T-helper 22 cell (primary cell): Measurements from ENCODE around the gene SCAANT1.
A peak's percentile ranks its signal among the peaks of the same experiment; 100 is the strongest.

ENCODE experiments used
- DNase-seq: peaks from one replicate; pipeline ENCODE4 v3.0.0-alpha.2; 2020; ENCODE audit warnings: low read depth

The SCAANT1 gene

GRCh38 chr3:63911873-63912767 lies at the start of gene SCAANT1:
SCAANT1 (minus strand) TSS chr3:63912383.
- DNase-seq, result peak; percentile 77

- no peak for DNase-seq
Measured at GRCh38 chr3:63961891-63962290, 49.7 kb upstream of the SCAANT1 start.

- no peak for DNase-seq
Measured at GRCh38 chr3:63960048-63960711, 48.0 kb upstream of the SCAANT1 start.

- DNase-seq, result no peak
Measured at GRCh38 chr3:63959146-63959545, 47.0 kb upstream of the SCAANT1 start.

GRCh38 chr3:63955830-63956545 lies 43.8 kb upstream of the SCAANT1 start:
- DNase-seq, result no peak

GRCh38 chr3:63955036-63955650 lies 43.0 kb upstream of the SCAANT1 start:
- no peak for DNase-seq

GRCh38 chr3:63954182-63954581 lies 42.0 kb upstream of the SCAANT1 start:
- DNase-seq, result no peak

GRCh38 chr3:63952248-63952594 lies 40.0 kb upstream of the SCAANT1 start:
- DNase-seq, result no peak

GRCh38 chr3:63951492-63952247 lies 39.5 kb upstream of the SCAANT1 start:
- no peak for DNase-seq

GRCh38 chr3:63950698-63951097 lies 38.5 kb upstream of the SCAANT1 start:
- no peak for DNase-seq

- no peak for DNase-seq
Measured at GRCh38 chr3:63949005-63949404, 36.8 kb upstream of the SCAANT1 start.

- DNase-seq, result no peak
Measured at GRCh38 chr3:63947594-63947993, 35.4 kb upstream of the SCAANT1 start.

- DNase-seq, result no peak
Measured at GRCh38 chr3:63946753-63947152, 34.6 kb upstream of the SCAANT1 start.

- DNase-seq, result no peak
Measured at GRCh38 chr3:63945558-63946096, 33.4 kb upstream of the SCAANT1 start.

- DNase-seq, result no peak
Measured at GRCh38 chr3:63943678-63944077, 31.5 kb upstream of the SCAANT1 start.

GRCh38 chr3:63942528-63942927 lies 30.3 kb upstream of the SCAANT1 start:
- no peak for DNase-seq

- DNase-seq, result no peak
Measured at GRCh38 chr3:63940389-63940757, 28.2 kb upstream of the SCAANT1 start.

- DNase-seq, result no peak
Measured at GRCh38 chr3:63937661-63938651, 25.8 kb upstream of the SCAANT1 start.

GRCh38 chr3:63936925-63937324 lies 24.7 kb upstream of the SCAANT1 start:
- DNase-seq, result no peak
